Measurements from ENCODE around the gene OSER1. TPM values are rescaled to one million over a fixed set of nuclear protein-coding genes. Genes with fewer than 3 reads are reported as not detected.

The OSER1 gene
- total RNA-seq, 2 experiments from 2014 or later: 172 TPM

DNA sequence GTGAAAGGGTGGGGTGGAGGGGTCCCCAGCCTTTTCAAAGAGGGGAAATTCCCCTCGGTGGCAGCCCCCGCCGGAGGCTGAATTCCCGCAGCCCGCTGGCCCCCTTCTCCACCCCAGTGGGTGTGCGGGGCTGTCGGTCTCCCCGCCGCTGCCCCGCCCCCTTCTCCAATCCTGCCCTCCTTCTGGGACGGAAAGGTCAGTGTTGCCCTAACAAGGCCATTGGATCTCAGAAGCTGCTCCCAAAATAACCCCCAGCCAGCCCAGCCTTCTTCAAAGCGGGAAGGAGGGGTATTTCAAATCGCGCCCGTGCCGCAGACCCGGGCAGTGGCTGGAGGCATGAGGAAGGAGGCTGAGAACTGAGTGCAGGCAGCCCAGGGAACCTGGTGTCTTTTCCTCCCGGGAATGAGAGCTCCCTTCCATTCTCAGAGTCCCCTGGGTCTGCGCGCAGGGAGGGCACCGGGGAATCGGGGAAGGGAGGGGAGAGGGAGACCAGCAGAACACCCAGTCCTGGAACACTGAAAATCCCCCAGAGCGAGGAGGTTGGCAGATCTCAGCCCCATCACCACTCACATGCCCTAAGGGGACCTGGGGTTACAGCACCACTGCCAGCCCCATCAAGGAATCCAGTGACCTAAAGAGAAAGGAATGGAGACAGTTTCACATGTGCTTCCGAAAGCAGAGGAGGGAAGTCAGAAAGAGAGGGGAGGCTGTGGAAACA, 23.4 kb downstream of the OSER1 start, which contains the start of gene JPH2:
Gene JPH2 (minus strand): TSS at position 135 of the 718 bp plus-strand sequence. CDS start 483 bp downstream, outside the sequence.
- no peak within 1 kb of the TSS for H3K27ac Mint-ChIP-seq
- H3K4me1 Mint-ChIP-seq (ENCODE audit: low read depth): peaks cover 10% of the 10 kb centered on the region
- Histone ChIP-seq H3K27ac (ENCODE audit: low read depth in 1 of 2, low read length in 2 of 2) (no peak within 1 kb of the TSS), H3K36me3 (ENCODE audit: insufficient read depth, low read length) (no peaks in the 10 kb centered on the region), H3K9me3 (ENCODE audit: control insufficient read depth in 1 of 2, insufficient read depth in 1 of 2, low read length in 2 of 2) (peaks cover 0 to 7% of the 10 kb centered on the region in 2 experiments), H3K27me3 (ENCODE audit: control insufficient read depth in 1 of 2, insufficient read depth in 2 of 2, low read length in 2 of 2) (peaks cover 28 to 51% of the 10 kb centered on the region in 2 experiments), H3K4me3 (ENCODE audit: low read length) (no peak within 1 kb of the TSS), H3K4me1 (ENCODE audit: insufficient read depth, low read length) (peaks cover 18% of the 10 kb centered on the region)
- H3K27me3 Mint-ChIP-seq: peaks cover 74% of the 10 kb centered on the region
- H3K9me3 Mint-ChIP-seq: no peaks in the 10 kb centered on the region
- intact Hi-C loops (cut with DNase I, micrococcal nuclease): loop anchor here (5.0 kb wide), 2 partner anchors 35 to 440 kb away; no protein-coding TSS in a partner anchor
- no peak within 1 kb of the TSS for H3K4me3 Mint-ChIP-seq
- ChIA-PET CTCF (interaction anchor here (4.6 kb wide), 1 partner anchor 70 kb away, joined by 43 read pairs; no protein-coding TSS in a partner anchor), POLR2A (no interaction called here)
- H3K36me3 Mint-ChIP-seq (ENCODE audit: low read depth): no peaks in the 10 kb centered on the region
- TF ChIP-seq, protein P1, sequence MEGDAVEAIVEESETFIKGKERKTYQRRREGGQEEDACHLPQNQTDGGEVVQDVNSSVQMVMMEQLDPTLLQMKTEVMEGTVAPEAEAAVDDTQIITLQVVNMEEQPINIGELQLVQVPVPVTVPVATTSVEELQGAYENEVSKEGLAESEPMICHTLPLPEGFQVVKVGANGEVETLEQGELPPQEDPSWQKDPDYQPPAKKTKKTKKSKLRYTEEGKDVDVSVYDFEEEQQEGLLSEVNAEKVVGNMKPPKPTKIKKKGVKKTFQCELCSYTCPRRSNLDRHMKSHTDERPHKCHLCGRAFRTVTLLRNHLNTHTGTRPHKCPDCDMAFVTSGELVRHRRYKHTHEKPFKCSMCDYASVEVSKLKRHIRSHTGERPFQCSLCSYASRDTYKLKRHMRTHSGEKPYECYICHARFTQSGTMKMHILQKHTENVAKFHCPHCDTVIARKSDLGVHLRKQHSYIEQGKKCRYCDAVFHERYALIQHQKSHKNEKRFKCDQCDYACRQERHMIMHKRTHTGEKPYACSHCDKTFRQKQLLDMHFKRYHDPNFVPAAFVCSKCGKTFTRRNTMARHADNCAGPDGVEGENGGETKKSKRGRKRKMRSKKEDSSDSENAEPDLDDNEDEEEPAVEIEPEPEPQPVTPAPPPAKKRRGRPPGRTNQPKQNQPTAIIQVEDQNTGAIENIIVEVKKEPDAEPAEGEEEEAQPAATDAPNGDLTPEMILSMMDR (IDR thresholded peaks at IDR 0.05): no peak
- ATAC-seq (ENCODE audit: poor library complexity) (no peak), DNase-seq (no peak)

DNA sequence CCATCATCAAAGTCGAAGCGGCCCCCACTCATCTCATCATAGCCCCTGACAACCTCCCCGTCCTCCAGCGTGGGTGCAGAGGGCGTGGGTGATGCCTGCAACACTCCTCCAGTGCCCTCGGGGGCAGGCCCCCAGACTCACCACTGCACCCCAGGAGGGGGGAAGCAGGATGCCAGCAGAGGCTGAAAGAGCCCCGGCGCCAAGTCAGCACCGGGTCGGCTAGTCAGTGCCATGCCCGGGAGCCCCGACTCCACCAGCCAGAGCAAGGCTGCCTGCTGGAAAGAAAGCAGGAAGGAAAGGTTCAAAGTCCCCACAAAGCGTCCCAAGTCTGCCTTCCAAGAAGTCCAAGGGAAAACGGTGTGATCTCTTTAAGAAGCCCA, 23.9 kb downstream of the OSER1 start:
- Histone ChIP-seq H3K36me3 (ENCODE audit: insufficient read depth, low read length) (no peaks in the 10 kb centered on the region), H3K4me3 (ENCODE audit: low read length) (no peak overlapping the region), H3K4me1 (ENCODE audit: insufficient read depth, low read length) (peaks cover 18% of the 10 kb centered on the region), H3K27ac (ENCODE audit: low read depth in 1 of 2, low read length in 2 of 2) (no peak overlapping the region), H3K9me3 (ENCODE audit: control insufficient read depth in 1 of 2, insufficient read depth in 1 of 2, low read length in 2 of 2) (peaks cover 0 to 7% of the 10 kb centered on the region in 2 experiments), H3K27me3 (ENCODE audit: control insufficient read depth in 1 of 2, insufficient read depth in 2 of 2, low read length in 2 of 2) (peaks cover 31 to 57% of the 10 kb centered on the region in 2 experiments)
- no peaks in the 10 kb centered on the region for H3K36me3 Mint-ChIP-seq (ENCODE audit: low read depth)
- ATAC-seq (ENCODE audit: poor library complexity) (no peak), DNase-seq (no peak)
- H3K4me1 Mint-ChIP-seq (ENCODE audit: low read depth): peaks cover 10% of the 10 kb centered on the region
- CTCF ChIA-PET: interaction anchor here (4.6 kb wide), 1 partner anchor 70 kb away, joined by 43 read pairs; no protein-coding TSS in a partner anchor
- no peaks in the 10 kb centered on the region for H3K9me3 Mint-ChIP-seq
- no peak overlapping the region for H3K4me3 Mint-ChIP-seq
- no peak overlapping the region for H3K27ac Mint-ChIP-seq
- intact Hi-C loops (cut with DNase I, micrococcal nuclease): loop anchor here (5.0 kb wide), 2 partner anchors 34 to 439 kb away; no protein-coding TSS in a partner anchor
- TF ChIP-seq, protein P1 (IDR thresholded peaks at IDR 0.05): no peak
- H3K27me3 Mint-ChIP-seq: peaks cover 79% of the 10 kb centered on the region
- POLR2A ChIA-PET: no interaction called here

DNA sequence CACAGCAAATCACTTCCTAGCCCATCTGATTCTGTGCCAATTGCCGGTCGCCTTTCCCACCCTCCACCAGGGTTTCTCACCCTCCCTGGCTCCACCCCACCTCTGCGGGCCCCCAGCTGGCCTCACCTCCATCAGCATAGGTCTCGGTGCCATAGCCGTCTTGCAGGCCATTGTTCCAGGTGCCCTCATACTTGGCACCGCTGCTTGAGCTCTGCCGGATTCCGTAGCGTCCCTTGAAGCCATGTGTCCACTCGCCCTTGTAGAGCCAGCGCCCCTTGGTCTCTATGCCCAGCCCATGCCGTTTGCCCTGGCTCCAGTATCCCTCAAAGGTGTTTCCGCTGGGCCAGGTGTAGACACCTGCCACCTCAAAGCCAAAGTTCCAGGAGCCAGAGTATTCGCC, 24.4 kb downstream of the OSER1 start:
- Histone ChIP-seq H3K27me3 (ENCODE audit: control insufficient read depth in 1 of 2, insufficient read depth in 2 of 2, low read length in 2 of 2) (peaks cover 33 to 61% of the 10 kb centered on the region in 2 experiments), H3K4me3 (ENCODE audit: low read length) (no peak overlapping the region), H3K9me3 (ENCODE audit: control insufficient read depth in 1 of 2, insufficient read depth in 1 of 2, low read length in 2 of 2) (peaks cover 0 to 7% of the 10 kb centered on the region in 2 experiments), H3K4me1 (ENCODE audit: insufficient read depth, low read length) (peaks cover 18% of the 10 kb centered on the region), H3K36me3 (ENCODE audit: insufficient read depth, low read length) (no peaks in the 10 kb centered on the region), H3K27ac (ENCODE audit: low read depth in 1 of 2, low read length in 2 of 2) (no peak overlapping the region)
- Mint-ChIP-seq H3K4me3 (no peak overlapping the region), H3K27me3 (peaks cover 84% of the 10 kb centered on the region), H3K36me3 (ENCODE audit: low read depth) (no peaks in the 10 kb centered on the region), H3K9me3 (no peaks in the 10 kb centered on the region), H3K4me1 (ENCODE audit: low read depth) (peaks cover 10% of the 10 kb centered on the region), H3K27ac (no peak overlapping the region)
- ATAC-seq (ENCODE audit: poor library complexity) (no peak), DNase-seq (no peak)
- ChIA-PET CTCF (no interaction called here), POLR2A (no interaction called here)
- TF ChIP-seq, protein P1 (IDR thresholded peaks at IDR 0.05): no peak
- intact Hi-C loops (cut with DNase I, micrococcal nuclease): loop anchor here (5.0 kb wide), 2 partner anchors 34 to 439 kb away; no protein-coding TSS in a partner anchor
